ENCODE results near the gene IGFBP5. TPM values are rescaled to one million over a fixed set of nuclear protein-coding genes. Genes with fewer than 3 reads are reported as not detected.

IGFBP5 gene
- total RNA-seq, 2 donors from 2014 or later, result 44.6 to 68.2 TPM

GRCh38 chr2:216661639-216662375 lies 33.5 kb downstream of the IGFBP5 start:
- Histone ChIP-seq H3K4me3 (no peak overlapping the region), H3K27me3 (no peaks in the 10 kb centered on the region), H3K36me3 (no peaks in the 10 kb centered on the region), H3K27ac (no peak overlapping the region), H3K9ac (ENCODE audit: low read depth in 2 of 2, low read length in 2 of 2) (no peak overlapping the region), H3K4me1 (no peaks in the 10 kb centered on the region), H3K9me3 (no peaks in the 10 kb centered on the region)
- intact Hi-C loops (cut with DNase I), result no loop called here
- no peak for DNase-seq
- no peak for TF ChIP-seq CTCF (IDR thresholded peaks at IDR 0.05)

- no peak for DNase-seq
- TF ChIP-seq CTCF (IDR thresholded peaks at IDR 0.05), result no peak
- Histone ChIP-seq H3K9me3 (no peaks in the 10 kb centered on the region), H3K36me3 (no peaks in the 10 kb centered on the region), H3K9ac (ENCODE audit: low read depth in 2 of 2, low read length in 2 of 2) (no peak overlapping the region), H3K4me3 (no peak overlapping the region), H3K27me3 (no peaks in the 10 kb centered on the region), H3K27ac (no peak overlapping the region), H3K4me1 (no peaks in the 10 kb centered on the region)
- intact Hi-C loops (cut with DNase I), result no loop called here
Measured at GRCh38 chr2:216661051-216661450, 34.3 kb downstream of the IGFBP5 start.

GRCh38 chr2:216660496-216660895 lies 34.9 kb downstream of the IGFBP5 start:
- Histone ChIP-seq H3K9ac (ENCODE audit: low read depth in 2 of 2, low read length in 2 of 2) (no peak overlapping the region), H3K9me3 (no peaks in the 10 kb centered on the region), H3K4me3 (no peak overlapping the region), H3K36me3 (no peaks in the 10 kb centered on the region), H3K27me3 (no peaks in the 10 kb centered on the region), H3K4me1 (no peaks in the 10 kb centered on the region), H3K27ac (no peak overlapping the region)
- intact Hi-C loops (cut with DNase I), result no loop called here
- no peak for DNase-seq
- no peak for TF ChIP-seq CTCF (IDR thresholded peaks at IDR 0.05)

GRCh38 chr2:216659276-216659675 lies 36.1 kb downstream of the IGFBP5 start:
- Histone ChIP-seq H3K27ac (no peak overlapping the region), H3K9ac (ENCODE audit: low read depth in 2 of 2, low read length in 2 of 2) (no peak overlapping the region), H3K4me3 (no peak overlapping the region), H3K27me3 (no peaks in the 10 kb centered on the region), H3K9me3 (no peaks in the 10 kb centered on the region), H3K36me3 (no peaks in the 10 kb centered on the region), H3K4me1 (no peaks in the 10 kb centered on the region)
- DNase-seq, result no peak
- TF ChIP-seq CTCF (IDR thresholded peaks at IDR 0.05), result no peak
- intact Hi-C loops (cut with DNase I), result no loop called here

- intact Hi-C loops (cut with DNase I), result no loop called here
- Histone ChIP-seq H3K4me1 (no peaks in the 10 kb centered on the region), H3K9ac (ENCODE audit: low read depth in 2 of 2, low read length in 2 of 2) (no peak overlapping the region), H3K27me3 (no peaks in the 10 kb centered on the region), H3K36me3 (no peaks in the 10 kb centered on the region), H3K4me3 (no peak overlapping the region), H3K9me3 (no peaks in the 10 kb centered on the region), H3K27ac (no peak overlapping the region)
- no peak for TF ChIP-seq CTCF (IDR thresholded peaks at IDR 0.05)
- no peak for DNase-seq
Measured at GRCh38 chr2:216658757-216659156, 36.6 kb downstream of the IGFBP5 start.
